Colonic mucosa (tissue), 4 donors: ENCODE results near the gene WNK1. TPM values are rescaled to one million over a fixed set of nuclear protein-coding genes. Genes with fewer than 3 reads are reported as not detected.

Experiments used
- DNase-seq: peaks from one replicate; pipeline ENCODE4 v3.0.0-alpha.2; 2020
- H3K27ac ChIP-seq: fragments of 200-600 bp; one replicate; pipeline ENCODE4 v1.8.0; 2021
- H3K27me3 ChIP-seq: fragments of 200-600 bp; one replicate; pipeline ENCODE4 v1.8.0; 2021
- H3K36me3 ChIP-seq: fragments of 200-600 bp; one replicate; pipeline ENCODE4 v1.8.0; 2021
- H3K4me1 ChIP-seq: fragments of 200-600 bp; one replicate; pipeline ENCODE4 v1.8.0; 2021; ENCODE audit warnings: mild to moderate bottlenecking
- H3K4me3 ChIP-seq: fragments of 200-600 bp; one replicate; pipeline ENCODE4 v1.8.0; 2021
- H3K9ac ChIP-seq, 2 donors: one replicate each; pipeline ENCODE4 v1.7.0; 2013; ENCODE audit warnings: control low read depth in 2 of 2, low read depth in 2 of 2, low read length in 2 of 2
- H3K9me3 ChIP-seq: fragments of 200-600 bp; one replicate; pipeline ENCODE4 v1.8.0; 2021
- intact Hi-C: fragments of 100-400 bp; cut with DNase I; formaldehyde crosslinking; loops from one replicate; pipeline ENCODE4 v1.14.1; 2022
- total RNA-seq, 2 donors: library from RNA; stranded (reverse); fragmentation: NEBNext Ultra II Directional in 1 of 2; extraction: Animal tissue kit (Norgen Biotek cat#: 25700) in 1 of 2; gene quantifications; one replicate each; pipeline ENCODE4 v1.2.1, GENCODE V29; 2021
- TF ChIP-seq, protein P1 (sequence below): fragments of 200-600 bp; IDR thresholded peaks from one replicate; pipeline ENCODE4 v1.8.0; 2022; ENCODE audit warnings: antibody characterized with exemption, mild to moderate bottlenecking
- donor health status: healthy.
- donor health status: DM: no; HTN: no; CAD: no.
- donor health status: DM: no; HTN: no; CAD: no.

WNK1 gene
- total RNA-seq, 2 donors from 2014 or later: 81.8 to 85.8 TPM

DNA sequence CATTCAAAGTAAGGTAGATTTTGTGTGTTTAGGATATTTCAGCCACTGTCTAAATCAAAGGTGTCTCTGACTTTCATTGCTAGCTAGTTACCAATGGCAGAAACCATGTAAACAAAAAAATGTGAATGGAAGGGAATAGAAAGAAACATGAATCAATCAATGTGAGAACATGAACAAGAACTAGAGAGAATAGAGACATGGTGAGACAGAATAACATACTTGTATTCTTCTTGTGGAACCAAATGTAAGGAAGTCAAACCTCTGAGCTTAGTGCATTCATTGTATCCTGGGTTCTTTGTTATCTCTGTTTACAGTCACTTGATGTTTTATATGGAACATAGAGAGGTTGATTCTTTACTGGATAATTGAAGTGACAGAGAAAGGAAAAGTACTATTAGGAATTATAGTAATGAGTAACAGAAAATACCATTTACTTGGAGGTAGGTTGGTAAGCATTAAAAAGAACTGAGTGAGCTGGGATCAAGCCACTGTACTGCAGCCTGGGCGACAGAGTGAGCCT lies 2.6 kb upstream of the WNK1 start:
- TF ChIP-seq, protein P1, sequence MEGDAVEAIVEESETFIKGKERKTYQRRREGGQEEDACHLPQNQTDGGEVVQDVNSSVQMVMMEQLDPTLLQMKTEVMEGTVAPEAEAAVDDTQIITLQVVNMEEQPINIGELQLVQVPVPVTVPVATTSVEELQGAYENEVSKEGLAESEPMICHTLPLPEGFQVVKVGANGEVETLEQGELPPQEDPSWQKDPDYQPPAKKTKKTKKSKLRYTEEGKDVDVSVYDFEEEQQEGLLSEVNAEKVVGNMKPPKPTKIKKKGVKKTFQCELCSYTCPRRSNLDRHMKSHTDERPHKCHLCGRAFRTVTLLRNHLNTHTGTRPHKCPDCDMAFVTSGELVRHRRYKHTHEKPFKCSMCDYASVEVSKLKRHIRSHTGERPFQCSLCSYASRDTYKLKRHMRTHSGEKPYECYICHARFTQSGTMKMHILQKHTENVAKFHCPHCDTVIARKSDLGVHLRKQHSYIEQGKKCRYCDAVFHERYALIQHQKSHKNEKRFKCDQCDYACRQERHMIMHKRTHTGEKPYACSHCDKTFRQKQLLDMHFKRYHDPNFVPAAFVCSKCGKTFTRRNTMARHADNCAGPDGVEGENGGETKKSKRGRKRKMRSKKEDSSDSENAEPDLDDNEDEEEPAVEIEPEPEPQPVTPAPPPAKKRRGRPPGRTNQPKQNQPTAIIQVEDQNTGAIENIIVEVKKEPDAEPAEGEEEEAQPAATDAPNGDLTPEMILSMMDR: no peak
- Histone ChIP-seq H3K36me3 (no peaks in the 10 kb centered on the region), H3K27me3 (no peaks in the 10 kb centered on the region), H3K27ac (no peak overlapping the region), H3K9me3 (no peaks in the 10 kb centered on the region), H3K9ac (no peak overlapping the region), H3K4me3 (no peak overlapping the region), H3K4me1 (no peaks in the 10 kb centered on the region)
- intact Hi-C loops: loop anchor here (2.0 to 10.0 kb wide), 2 partner anchors 65 to 179 kb away; no protein-coding TSS in a partner anchor
- no peak for DNase-seq

DNA sequence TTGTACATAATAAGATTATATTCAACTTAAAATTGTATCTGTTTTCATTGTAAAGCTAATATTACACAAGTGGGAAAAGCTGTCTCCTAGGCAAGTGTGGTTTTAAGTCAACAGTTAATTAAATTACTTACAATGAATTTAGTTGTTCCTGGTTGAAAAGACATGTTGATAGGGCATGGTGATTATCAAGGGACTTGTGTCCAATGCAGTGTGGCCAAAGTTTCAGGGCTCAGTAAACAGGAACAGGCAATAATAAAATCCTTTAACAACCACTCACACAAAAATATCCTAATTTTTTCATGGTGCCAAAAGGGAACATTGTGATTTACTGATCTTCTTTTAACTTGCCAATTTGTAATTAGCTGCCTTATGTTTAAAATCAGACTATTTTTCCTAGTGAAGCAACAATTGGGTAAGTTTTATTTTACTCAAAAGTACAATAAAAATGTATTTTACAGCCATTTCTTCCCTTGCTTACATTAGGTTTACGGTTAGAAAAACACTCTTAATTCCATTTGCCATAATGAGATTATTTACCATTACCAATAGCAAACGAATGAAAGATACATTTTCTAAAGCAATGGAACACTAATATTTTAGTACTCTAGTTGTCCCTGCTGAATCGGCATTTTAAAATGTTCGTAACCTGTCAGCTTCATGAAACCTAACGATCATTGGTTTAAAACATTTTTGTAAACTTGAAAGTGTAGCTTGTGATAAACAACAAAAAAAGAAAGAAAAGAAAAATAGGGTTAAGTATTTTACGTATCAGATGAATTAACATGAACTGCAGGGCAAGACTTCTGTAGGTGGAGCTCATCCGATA lies 1.8 kb upstream of the WNK1 start:
- Histone ChIP-seq H3K27ac (peak overlapping the region; percentile 98), H3K27me3 (no peaks in the 10 kb centered on the region), H3K4me1 (peaks cover 1% of the 10 kb centered on the region), H3K9ac (peak overlapping the region; percentile 1 to 74), H3K9me3 (no peaks in the 10 kb centered on the region), H3K36me3 (no peaks in the 10 kb centered on the region), H3K4me3 (peak overlapping the region; percentile 95)
- TF ChIP-seq, protein P1: no peak
- no peak for DNase-seq
- intact Hi-C loops: loop anchor here (2.0 to 10.0 kb wide), 2 partner anchors 64 to 180 kb away; no protein-coding TSS in a partner anchor

DNA sequence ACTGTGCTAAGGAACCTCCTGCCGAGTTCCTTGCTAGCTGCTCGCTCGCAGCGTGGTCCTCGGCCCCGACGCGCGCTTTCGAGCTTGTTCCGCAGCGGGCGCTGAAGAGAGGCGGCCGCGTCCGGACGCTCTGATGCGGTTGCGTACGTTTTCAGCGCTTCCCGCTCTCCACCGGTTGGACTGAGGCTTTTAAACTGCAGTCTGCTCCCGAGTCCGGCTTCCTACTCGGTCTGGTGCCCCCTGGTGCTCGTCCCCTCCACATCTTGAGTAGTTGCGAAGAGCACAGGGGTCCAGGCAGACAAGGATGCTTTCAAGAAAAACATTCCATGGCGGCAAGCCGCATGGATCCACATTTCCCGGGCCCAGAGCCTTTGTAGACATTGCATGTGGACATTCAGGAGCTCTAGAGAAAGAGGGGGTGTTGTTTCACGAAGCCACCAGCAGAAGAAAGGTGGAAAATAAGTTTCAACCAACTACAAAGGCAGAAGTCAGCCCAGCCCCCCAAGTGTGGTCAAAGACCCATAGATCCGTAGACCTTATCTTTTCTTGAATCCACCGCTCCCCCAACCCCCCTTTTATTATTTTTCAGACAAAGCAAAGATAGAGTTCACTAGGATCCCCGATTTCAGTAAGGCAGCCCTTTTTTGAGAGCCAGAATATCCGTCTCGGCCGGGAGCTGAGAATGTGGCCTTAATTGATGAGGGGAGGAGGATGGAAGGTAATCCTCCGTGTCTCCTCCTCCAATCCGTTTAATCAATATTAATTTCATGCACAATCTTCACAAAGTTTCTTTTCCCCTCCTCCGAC lies 984 bp upstream of the WNK1 start:
- H3K4me3 ChIP-seq: peak overlapping the region; percentile 95
- peak overlapping the region; percentile 98 for H3K27ac ChIP-seq
- DNase-seq: peak; percentile 92
- H3K9ac ChIP-seq: peak overlapping the region; percentile 19 to 74
- H3K27me3 ChIP-seq: no peaks in the 10 kb centered on the region
- intact Hi-C loops: loop anchor here (2.0 to 10.0 kb wide), 2 partner anchors 63 to 181 kb away; no protein-coding TSS in a partner anchor
- TF ChIP-seq, protein P1: peak; percentile 60
- no peaks in the 10 kb centered on the region for H3K36me3 ChIP-seq
- no peaks in the 10 kb centered on the region for H3K9me3 ChIP-seq
- H3K4me1 ChIP-seq: peaks cover 7% of the 10 kb centered on the region

DNA sequence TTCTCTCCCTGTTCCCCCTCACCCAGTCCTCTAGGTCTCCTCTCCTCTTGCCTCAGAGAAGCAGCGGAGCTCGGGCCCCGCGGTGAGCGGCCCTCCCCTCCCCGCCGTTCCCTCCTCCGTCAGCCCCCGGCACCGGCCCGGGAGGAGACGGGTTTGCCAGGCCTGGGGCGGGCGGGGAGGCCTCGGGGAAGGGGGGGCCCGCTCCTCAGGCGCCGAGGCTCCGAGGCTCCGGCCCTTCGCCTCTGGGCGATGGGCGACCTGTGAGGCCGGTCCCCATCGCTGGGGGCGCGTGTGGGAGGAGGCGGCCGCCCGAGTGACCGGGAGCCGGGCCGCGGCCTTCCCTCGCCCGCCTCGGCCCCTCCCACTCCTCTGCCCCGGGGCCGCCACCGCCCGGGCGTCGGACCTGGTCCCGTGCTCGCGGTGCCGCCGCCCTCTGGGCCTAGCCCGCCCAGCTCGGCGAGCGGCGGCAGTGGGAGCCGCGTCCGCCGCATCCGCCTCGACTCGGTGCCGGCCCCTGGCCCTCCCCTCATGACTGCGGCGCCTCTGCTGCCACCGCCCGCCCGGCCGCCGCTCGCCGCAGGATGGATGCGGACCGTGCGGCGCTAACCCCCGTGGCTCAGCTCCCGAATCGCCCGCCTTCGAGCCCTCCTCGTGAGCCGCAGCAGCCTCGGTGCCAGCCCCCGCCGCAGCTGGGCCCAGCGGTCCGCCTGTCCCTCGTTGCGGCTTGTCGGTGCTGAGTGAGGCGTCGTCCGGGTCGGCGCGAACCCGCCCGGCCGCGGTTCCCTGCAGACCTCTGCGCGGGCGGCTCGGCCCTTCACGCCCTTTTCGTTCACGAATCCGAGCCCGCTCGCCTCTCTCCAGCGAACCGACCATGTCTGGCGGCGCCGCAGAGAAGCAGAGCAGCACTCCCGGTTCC lies 574 bp downstream of the WNK1 start:
- Histone ChIP-seq H3K9me3 (no peaks in the 10 kb centered on the region), H3K4me3 (peak overlapping the region; percentile 95), H3K27me3 (no peaks in the 10 kb centered on the region), H3K27ac (peak overlapping the region; percentile 98), H3K36me3 (no peaks in the 10 kb centered on the region), H3K4me1 (peaks cover 11% of the 10 kb centered on the region), H3K9ac (peak overlapping the region; percentile 84 to 92)
- intact Hi-C loops: loop anchor here (10.0 kb wide), 1 partner anchor 62 kb away; no protein-coding TSS in a partner anchor
- peak; percentile 60 for DNase-seq
- TF ChIP-seq, protein P1: no peak
